K562 (cell line): ENCODE measurements around the gene CCDC178. TPM values are rescaled to one million over a fixed set of nuclear protein-coding genes. Genes with fewer than 3 reads are reported as not detected.

Experiments used
- ATAC-seq: fragments of 200-7000 bp; cut with Tn5 transposase; 3 replicates; pipeline ENCODE4 v1.9.1; 2020; ENCODE audit warnings: moderate library complexity
- BruUV-seq: library from RNA; stranded (reverse); fragments of 400-500 nt; replicated peaks from 2 replicates; lab custom pipeline; 2021; lab: Mats Ljungman, UMichigan
- CTCF ChIA-PET: fragments of 300-600 bp; formaldehyde crosslinking; extraction: SDS; loops from one replicate; lab custom pipeline; 2021; ENCODE audit warnings: low intra/inter-chr PET ratio; lab: Yijun Ruan, JAX
- POLR2A ChIA-PET: fragments of 300-600, 350-650 bp; sonication (Branson Sonifier 250); formaldehyde crosslinking; extraction: SDS; loops from one replicate; lab custom pipeline; 2021; ENCODE audit warnings: antibody characterized with exemption, inconsistent platforms; lab: Yijun Ruan, JAX
- DNase-seq, 4 experiments: peaks; one replicate each; pipeline versions ENCODE4 v3.0.0 to v3.0.0-alpha.2; 2011 to 2018; ENCODE audit warnings: low spot score in 3 of 4, mixed read lengths in 3 of 4; ENCODE audit errors: extremely low read depth in 1 of 4
- FAIRE-seq: peaks from 2 replicates; lab custom pipeline; 2011; peaks lifted over from hg19 to GRCh38; lab: Jason Lieb, UNC
- H2AFZ ChIP-seq: 2 replicates; pipeline ENCODE4 v1.6.0; 2011; ENCODE audit warnings: low read depth, low read length, control low read depth, inconsistent platforms
- H3K27ac ChIP-seq: fragments of 200-600 bp; 3 replicates; pipeline ENCODE4 v1.8.0; 2011; ENCODE audit warnings: low read depth, mild to moderate bottlenecking, control low read depth, inconsistent platforms, low read length, moderate library complexity, mixed read lengths; ENCODE audit errors: extremely low read depth
- H3K27me3 ChIP-seq, 2 experiments: fragments of 300-600 bp in 1 of 2; 2 replicates in 1 of 2; 3 replicates in 1 of 2; pipeline versions ENCODE4 v1.6.0 to v1.8.0; 2011; ENCODE audit warnings: inconsistent platforms in 2 of 2, low read length in 2 of 2, mild to moderate bottlenecking in 1 of 2, mixed read lengths in 1 of 2, moderate library complexity in 1 of 2; ENCODE audit not compliant: control insufficient read depth in 2 of 2, insufficient read depth in 2 of 2
- H3K36me3 ChIP-seq: fragments of 300-600 bp; 3 replicates; pipeline ENCODE4 v1.8.0; 2011; ENCODE audit warnings: mild to moderate bottlenecking, low read length, inconsistent platforms; ENCODE audit not compliant: control insufficient read depth, insufficient read depth
- H3K4me1 ChIP-seq, 2 experiments: fragments of 200-600 bp in 1 of 2; replicated peaks in 1 of 2; 2 replicates in 1 of 2; 3 replicates in 1 of 2; pipeline versions ENCODE4 v1.5.1 to v1.8.0; 2011; ENCODE audit warnings: inconsistent platforms in 2 of 2, low read length in 2 of 2, mild to moderate bottlenecking in 1 of 2, mixed read lengths in 1 of 2, moderate library complexity in 1 of 2; ENCODE audit not compliant: control insufficient read depth in 2 of 2, insufficient read depth in 2 of 2
- H3K4me2 ChIP-seq: 2 replicates; pipeline ENCODE4 v1.6.1; 2011; ENCODE audit warnings: low read length, control low read depth, inconsistent platforms, mixed read lengths; ENCODE audit not compliant: insufficient read depth
- H3K4me3 ChIP-seq: fragments of 200-600 bp; sonication (generic), shearing (Covaris generic); 2 replicates; pipeline ENCODE4 v1.5.1; 2016; ENCODE audit warnings: control low read depth, inconsistent platforms
- H3K79me2 ChIP-seq: fragments of 200-600 bp; 3 replicates; pipeline ENCODE4 v1.8.0; 2011; ENCODE audit warnings: low read length, inconsistent platforms; ENCODE audit not compliant: control insufficient read depth, insufficient read depth
- H3K9ac ChIP-seq, 2 experiments: 2 replicates each; pipeline versions ENCODE4 v1.6.0 to v1.6.1; 2011; ENCODE audit warnings: low read depth in 2 of 2, low read length in 2 of 2, control low read depth in 1 of 2, inconsistent platforms in 1 of 2, mild to moderate bottlenecking in 1 of 2, mixed read lengths in 1 of 2; ENCODE audit not compliant: insufficient read depth in 1 of 2
- H3K9me1 ChIP-seq: one replicate; pipeline ENCODE4 v1.6.0; 2011; ENCODE audit warnings: inconsistent platforms, mild to moderate bottlenecking, low read length, moderate library complexity; ENCODE audit not compliant: control insufficient read depth, insufficient read depth
- H3K9me3 ChIP-seq: replicated peaks from 2 replicates; pipeline ENCODE4 v1.5.1; 2011; ENCODE audit warnings: low read depth, low read length, inconsistent platforms; ENCODE audit not compliant: control insufficient read depth, insufficient read depth
- H4K20me1 ChIP-seq: replicated peaks from 2 replicates; pipeline ENCODE4 v1.6.1; 2011; ENCODE audit warnings: low read length, inconsistent platforms, mixed read lengths; ENCODE audit not compliant: control insufficient read depth, insufficient read depth
- BRF1 ChIP-seq: IDR thresholded peaks from 3 replicates; pipeline ENCODE4 v1.6.1; 2011; ENCODE audit warnings: borderline replicate concordance, mild to moderate bottlenecking; ENCODE audit not compliant: insufficient read length; ENCODE audit errors: extremely low read depth
- CTCF ChIP-seq, 3 experiments: IDR thresholded peaks in 2 of 3; conservative IDR thresholded peaks in 1 of 3; 2 replicates each; pipeline ENCODE4 v1.5.1; 2011 to 2012; ENCODE audit warnings: low read length in 3 of 3, mild to moderate bottlenecking in 3 of 3, control low read depth in 2 of 3, improper control_type of control experiment in 1 of 3, inconsistent platforms in 1 of 3, low read depth in 1 of 3, mixed read lengths in 1 of 3, moderate library complexity in 1 of 3; ENCODE audit not compliant: insufficient read depth in 2 of 3
- CXXC5 ChIP-seq: fragments of 250-450 bp; sonication (Bioruptor Pico); IDR thresholded peaks from 2 replicates; pipeline ENCODE4 v1.8.0; 2022; ENCODE audit warnings: inconsistent platforms, mild to moderate bottlenecking, moderate library complexity
- FOXJ2 ChIP-seq: fragments of 200-800 bp; sonication (Bioruptor generic); IDR thresholded peaks from 2 replicates; pipeline ENCODE4 v1.6.1; 2016; ENCODE audit warnings: missing genetic modification characterization, missing compliant biosample characterization
- HNRNPK ChIP-seq: fragments of 200-400 bp; formaldehyde crosslinking; IDR thresholded peaks from one replicate; pipeline ENCODE4 v1.6.1; 2018; ENCODE audit warnings: mild to moderate bottlenecking, low read depth, low read length; ENCODE audit not compliant: poor library complexity, severe bottlenecking
- ILF3 ChIP-seq: fragments of 450-650 bp; IDR thresholded peaks from 2 replicates; pipeline ENCODE4 v1.6.1; 2018; ENCODE audit warnings: antibody characterized with exemption, mild to moderate bottlenecking, moderate library complexity, borderline replicate concordance
- ILK ChIP-seq: fragments of 450-650 bp; IDR thresholded peaks from 2 replicates; pipeline ENCODE4 v1.6.1; 2016; ENCODE audit warnings: missing genetic modification characterization, low read depth, mild to moderate bottlenecking, missing compliant biosample characterization, moderate library complexity, borderline replicate concordance
- TAF7 ChIP-seq: fragments of 450-650 bp; IDR thresholded peaks from 2 replicates; pipeline ENCODE4 v1.6.1; 2016; ENCODE audit warnings: missing genetic modification characterization, missing compliant biosample characterization
- TCF15 ChIP-seq: fragments of 250-450 bp; sonication (Bioruptor Pico); IDR thresholded peaks from 2 replicates; pipeline ENCODE4 v1.8.0; 2022; ENCODE audit warnings: moderate library complexity, mild to moderate bottlenecking, inconsistent platforms
- ZBTB33 ChIP-seq: sonication (generic); formaldehyde crosslinking; IDR thresholded peaks from 2 replicates; pipeline ENCODE4 v1.8.1; 2023; ENCODE audit warnings: mild to moderate bottlenecking, missing genetic modification reagents
- ZFX ChIP-seq: sonication (generic); formaldehyde crosslinking; IDR thresholded peaks from 2 replicates; pipeline ENCODE4 v1.8.0; 2022; ENCODE audit warnings: mild to moderate bottlenecking, missing genetic modification reagents, moderate library complexity
- ZNF263 ChIP-seq: sonication (generic); formaldehyde crosslinking; IDR thresholded peaks from 2 replicates; pipeline ENCODE4 v1.8.0; 2022; ENCODE audit warnings: mild to moderate bottlenecking, missing genetic modification reagents, borderline replicate concordance
- ZNF277 ChIP-seq: fragments of 250-450 bp; sonication (Bioruptor Pico); IDR thresholded peaks from 2 replicates; pipeline ENCODE4 v1.8.0; 2022; ENCODE audit warnings: inconsistent platforms, mild to moderate bottlenecking, moderate library complexity, borderline replicate concordance
- ZNF655 ChIP-seq: fragments of 250-450 bp; sonication (Bioruptor Pico); IDR thresholded peaks from 2 replicates; pipeline ENCODE4 v1.5.0; 2021
- WGBS: fragments of 100-300 bp; shearing (Covaris generic); methylation state at CpG from one replicate; pipeline ENCODE4 v1.1.6; 2016; ENCODE audit warnings: low coverage, mixed read lengths; ENCODE audit not compliant: insufficient coverage; ENCODE audit errors: missing lambda C conversion rate; 5-methylcytosine and 5-hydroxymethylcytosine counted together
- in situ Hi-C: fragments of 300-500 bp; cut with MboI; formaldehyde crosslinking; loops from 4 replicates; pipeline ENCODE4 v1.15.0; 2018; ENCODE audit warnings: inconsistent platforms, mixed read lengths
- intact Hi-C: fragments of 100-400 bp; cut with micrococcal nuclease; formaldehyde crosslinking; loops from 2 replicates; pipeline ENCODE4 v1.14.2; 2022
- polyA plus RNA-seq, 8 experiments: library from polyadenylated mRNA; depleted of rRNA in 4 of 8; stranded (reverse) in 5 of 8; unstranded in 3 of 8; fragments of >200 nt; fragmentation: Nextera tagmentation in 2 of 8; fragmentation: Illumina TruSeq in 1 of 8; extraction: Ambion mirVana in 2 of 8; extraction: Trizol in 1 of 8; gene quantifications; 2 replicates each; pipeline versions ENCODE4 v1.2.1 to v1.2.3, GENCODE V29; 2011 to 2014; ENCODE audit warnings: inconsistent platforms in 1 of 8, missing spikeins in 1 of 8
- total RNA-seq, 7 experiments: library from RNA; depleted of rRNA in 6 of 7; stranded (reverse); fragments of >200 nt in 6 of 7; fragmentation: Illumina TruSeq in 2 of 7; extraction: Trizol in 2 of 7; gene quantifications; 2 replicates each; pipeline versions ENCODE4 v1.2.1 to v1.2.3, GENCODE V29; 2011 to 2021; ENCODE audit warnings: low replicate concordance in 1 of 7

Gene CCDC178
- total and polyA plus RNA-seq, 9 of the 15 experiments (the other 6 are each of a cell fraction or from before 2014, with no cell fraction given) = 0.12 to 0.47 (median 0.15) TPM; not detected in 6

GRCh38 chr18:32888306-32888705, 552.2 kb downstream of the CCDC178 start:
- no TSS peak for BruUV-seq
- CTCF ChIA-PET = no interaction called here

More at GRCh38 chr18:32888306-32888705, 552.2 kb downstream of the CCDC178 start:
- ATAC-seq = no peak
- Histone ChIP-seq H3K79me2 (no peaks in the 10 kb centered on the region), H3K4me2 (no peak overlapping the region), H3K9ac (no peak overlapping the region), H3K9me3 (no peaks in the 10 kb centered on the region), H3K9me1 (no peaks in the 10 kb centered on the region), H2AFZ (no peak overlapping the region), H4K20me1 (no peaks in the 10 kb centered on the region), H3K36me3 (no peaks in the 10 kb centered on the region), H3K27ac (no peak overlapping the region), H3K4me1 (no peaks in the 10 kb centered on the region), H3K27me3 (no peaks in the 10 kb centered on the region), H3K4me3 (no peak overlapping the region)
- in situ Hi-C loops = no loop called here
- WGBS = 0% methylated on average over 2 of the region's 2 CpGs
- no peak for TF ChIP-seq ZBTB33 (CRISPR knock-in tag)
- TF ChIP-seq TAF7 = no peak
- TF ChIP-seq CXXC5 (CRISPR knock-in tag) = no peak
- TF ChIP-seq FOXJ2 (tag) = no peak
- TF ChIP-seq TCF15 (CRISPR knock-in tag) = no peak
- TF ChIP-seq ILK (tag) = no peak
- TF ChIP-seq ILF3 = no peak
- no peak for TF ChIP-seq ZNF655
- no peak for TF ChIP-seq CTCF (IDR thresholded peaks at IDR 0.05 in 2 of 3, conservative IDR thresholded peaks at IDR 0.05 in 1 of 3; ENCODE audit: insufficient read depth in 2 of 3, low read depth in 1 of 3, low read length in 3 of 3)
- no peak for TF ChIP-seq HNRNPK
- no peak for TF ChIP-seq BRF1
- TF ChIP-seq ZFX (CRISPR knock-in tag) = no peak
- TF ChIP-seq ZNF277 (CRISPR knock-in tag) = no peak
- no peak for TF ChIP-seq ZNF263 (CRISPR knock-in tag)
- POLR2A ChIA-PET = no interaction called here
- intact Hi-C loops = no loop called here
- no peak for DNase-seq
- no peak for FAIRE-seq
